ENCODE results near the gene TRAT1.

GRCh38 chr3:108791473-108791872 is 31.1 kb upstream of the TRAT1 start:
- TF ChIP-seq ZNF274 (CRISPR knock-in tag; IDR thresholded peaks at IDR 0.05) (no peak), ZBTB8A (CRISPR knock-in tag; IDR thresholded peaks at IDR 0.05; ENCODE audit: borderline replicate concordance, low read depth) (no peak), E2F5 (CRISPR knock-in tag; conservative IDR thresholded peaks at IDR 0.05) (no peak), ZBTB14 (CRISPR knock-in tag; IDR thresholded peaks at IDR 0.05) (no peak), MLXIP (CRISPR knock-in tag; IDR thresholded peaks at IDR 0.05; ENCODE audit: borderline replicate concordance) (no peak), ELK4 (CRISPR knock-in tag; IDR thresholded peaks at IDR 0.05; ENCODE audit: borderline replicate concordance) (no peak), PRDM15 (CRISPR knock-in tag; IDR thresholded peaks at IDR 0.05) (no peak), ZNF431 (CRISPR knock-in tag; IDR thresholded peaks at IDR 0.05; ENCODE audit: borderline replicate concordance, low read depth) (no peak), SP4 (CRISPR knock-in tag; IDR thresholded peaks at IDR 0.05) (no peak), ZBTB3 (CRISPR knock-in tag; IDR thresholded peaks at IDR 0.05; ENCODE audit: borderline replicate concordance, low read depth) (no peak), E2F2 (CRISPR knock-in tag; IDR thresholded peaks at IDR 0.05; ENCODE audit: borderline replicate concordance) (no peak), SAP130 (CRISPR knock-in tag; IDR thresholded peaks at IDR 0.05; ENCODE audit: low read depth) (no peak)
